ENCODE results near the gene CASP5.
"Not testable (repeated sequence)": the region's sequence is repeated elsewhere in the genome, so short reads cannot be mapped to it uniquely, and the experiment has no call there.

CASP5 gene

GRCh38 chr11:105033343-105033742 lies 10.4 kb upstream of the CASP5 start:
- DNase-seq (ENCODE audit: low spot score) = no peak

DNA sequence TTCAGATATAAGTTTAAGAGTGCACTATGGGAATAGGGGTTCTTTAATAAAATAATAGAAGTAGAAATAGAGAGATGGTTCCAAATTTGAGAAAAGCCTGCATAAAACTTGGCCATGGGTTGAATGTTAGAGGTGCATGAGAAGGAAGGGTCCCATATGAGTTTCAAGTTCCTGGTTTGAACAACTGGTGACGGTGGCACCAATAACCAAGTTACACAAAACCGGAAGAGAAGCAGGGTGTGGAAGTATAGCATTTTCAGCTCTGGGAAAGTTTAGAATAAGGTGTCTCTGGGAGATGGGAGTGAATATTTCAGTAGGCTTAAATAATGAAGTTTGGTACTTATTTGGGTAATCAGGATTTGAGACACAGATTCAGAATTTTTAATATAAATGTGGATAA lies 9.5 kb upstream of the CASP5 start:
- DNase-seq (ENCODE audit: low spot score) = no peak

GRCh38 chr11:105027678-105028077 lies 4.7 kb upstream of the CASP5 start:
- no peak for DNase-seq (ENCODE audit: low spot score)

- no peak for DNase-seq (ENCODE audit: low spot score)
Observed at GRCh38 chr11:105024394-105024793, 1.4 kb upstream of the CASP5 start.

DNA sequence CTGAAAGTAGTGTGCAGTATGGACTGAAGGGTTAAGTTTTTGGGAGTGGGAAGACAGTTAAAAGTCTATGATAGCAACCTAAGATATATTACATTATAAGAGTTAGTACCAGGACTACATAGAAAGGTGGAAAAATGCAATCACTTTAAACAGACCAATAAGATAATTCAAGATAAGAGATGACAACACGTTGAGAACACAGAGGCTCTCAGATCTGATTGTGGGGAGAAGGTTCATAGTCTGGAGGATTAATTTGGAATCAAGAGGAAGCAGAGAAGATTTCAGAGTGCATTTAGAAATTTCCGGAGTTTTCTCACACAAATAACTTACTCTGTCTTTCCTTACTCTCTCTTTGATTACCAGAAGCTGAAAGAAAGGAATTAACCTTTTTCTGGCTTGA lies 441 bp downstream of the CASP5 start:
- no peak for DNase-seq (ENCODE audit: low spot score)

GRCh38 chr11:105007463-105007862 lies 15.5 kb downstream of the CASP5 start:
- no peak for DNase-seq (ENCODE audit: low spot score)

- DNase-seq (ENCODE audit: low spot score) = no peak
Observed at GRCh38 chr11:105005451-105005845, 17.5 kb downstream of the CASP5 start.

- DNase-seq (ENCODE audit: low spot score) = no peak
Observed at GRCh38 chr11:105004021-105004420, 18.9 kb downstream of the CASP5 start.

DNA sequence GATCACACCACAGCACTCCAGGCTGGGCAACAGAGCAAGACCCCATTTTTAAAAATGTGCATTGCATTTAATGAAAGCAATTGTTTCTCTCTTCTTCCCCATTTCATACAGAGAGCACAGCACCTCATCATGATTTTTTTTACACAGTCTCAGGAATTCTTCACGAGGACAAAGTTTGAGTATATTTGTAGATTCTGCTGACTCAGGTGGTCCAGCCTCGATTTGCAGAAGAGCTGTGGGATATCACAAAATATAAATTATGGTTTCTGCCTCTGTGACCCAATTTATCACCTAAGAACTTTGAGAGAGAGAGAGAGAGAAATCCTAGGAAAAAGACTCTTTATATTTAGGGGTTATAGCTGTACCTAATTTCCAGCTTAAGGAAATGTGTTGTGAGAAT lies 19.8 kb downstream of the CASP5 start:
- no peak for DNase-seq (ENCODE audit: low spot score)

DNA sequence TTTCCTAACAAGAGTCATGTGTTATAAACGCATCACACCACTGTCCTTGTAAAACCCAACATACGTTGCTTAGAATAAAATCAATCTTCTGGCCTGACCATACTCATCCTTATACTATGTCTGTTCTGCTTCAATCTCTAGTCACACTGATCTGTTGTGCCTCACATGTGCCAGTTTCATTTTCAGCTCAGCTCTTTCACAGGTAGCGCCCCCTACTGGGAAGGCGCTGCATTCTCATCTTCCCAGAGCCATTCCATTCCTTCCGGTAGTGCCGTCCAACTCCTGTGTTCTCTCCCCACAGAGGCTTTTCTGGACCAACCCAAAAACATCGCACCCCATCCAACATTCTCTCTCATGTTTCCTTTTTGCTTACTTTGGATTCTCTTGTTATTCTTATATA lies 22.2 kb downstream of the CASP5 start:
- DNase-seq (ENCODE audit: low spot score) = peak; percentile 12

DNA sequence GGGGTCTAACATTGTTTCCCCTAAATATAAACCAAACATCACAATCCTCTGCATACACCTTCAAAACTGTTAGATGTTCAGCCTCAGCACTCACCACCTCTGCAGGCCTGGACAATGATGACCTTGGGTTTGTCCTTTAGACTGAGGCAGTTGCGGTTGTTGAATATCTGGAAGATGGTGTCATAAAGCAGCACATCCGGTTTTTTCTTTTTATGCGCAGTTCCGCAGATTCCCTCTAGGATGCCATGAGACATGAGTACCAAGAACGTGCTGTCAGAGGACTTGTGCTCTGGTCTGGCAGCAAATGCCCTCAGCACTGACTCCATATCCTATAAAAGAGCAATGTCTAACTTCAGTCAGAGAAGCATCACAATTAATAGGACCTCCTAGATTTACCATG lies 22.8 kb downstream of the CASP5 start:
- DNase-seq (ENCODE audit: low spot score) = peak; percentile 5

DNA sequence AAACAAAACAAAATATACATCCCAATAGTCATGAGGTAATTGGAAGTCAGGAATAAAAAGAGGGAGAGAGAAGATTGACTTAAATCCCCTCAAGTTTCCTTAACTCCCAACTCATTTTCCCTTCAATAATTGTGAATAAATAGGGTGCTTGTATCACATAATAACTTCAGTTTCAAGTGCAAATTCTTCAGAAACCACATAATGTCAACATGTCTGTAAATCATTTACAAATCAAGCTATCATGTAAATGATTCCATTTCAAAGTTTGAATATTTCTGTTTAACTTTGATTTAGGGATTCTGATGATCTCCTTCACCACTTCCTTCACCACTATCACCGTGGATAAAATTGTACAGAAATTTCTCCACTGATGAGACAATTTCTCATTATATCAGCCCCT lies 23.2 kb downstream of the CASP5 start:
- DNase-seq (ENCODE audit: low spot score) = no peak

DNA sequence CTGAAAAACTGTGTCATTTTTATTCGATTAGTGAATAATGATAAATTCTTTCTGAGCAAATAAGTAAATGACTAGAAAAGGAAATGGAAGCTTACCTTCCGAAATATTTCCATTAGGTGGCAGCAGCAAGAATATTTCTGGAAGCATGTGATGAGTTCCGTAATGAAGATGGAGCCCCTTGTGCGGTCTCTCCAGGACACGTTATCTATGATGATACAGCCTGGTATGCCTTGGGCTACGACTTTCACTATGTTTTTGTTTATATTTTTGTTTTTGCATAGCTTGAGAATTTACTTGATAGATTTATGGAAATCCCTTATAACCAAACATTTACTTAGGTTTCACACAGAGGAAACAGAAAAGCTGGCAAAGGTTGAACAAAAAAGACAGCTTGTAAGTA lies 25.7 kb downstream of the CASP5 start:
- DNase-seq (ENCODE audit: low spot score) = no peak

- DNase-seq (ENCODE audit: low spot score) = no peak
Observed at GRCh38 chr11:104995001-104995408, 28.0 kb downstream of the CASP5 start.

DNA sequence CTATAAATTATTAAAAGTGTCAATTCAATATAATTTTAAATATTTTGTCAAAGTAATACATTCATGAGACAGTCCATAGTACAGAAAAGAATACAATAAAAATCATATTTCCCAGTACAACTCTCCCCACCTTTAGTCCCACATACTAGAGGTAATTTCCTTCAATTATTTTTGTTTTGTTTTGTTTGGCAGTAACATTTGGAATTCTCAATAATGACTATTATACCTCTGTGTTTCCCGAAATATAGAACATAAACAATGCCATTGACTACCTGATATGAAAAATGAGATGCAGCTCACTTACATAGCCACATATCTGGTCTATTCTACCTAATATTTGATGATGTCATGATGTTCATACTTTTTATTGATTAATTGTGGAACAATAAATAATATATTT lies 30.2 kb downstream of the CASP5 start:
- no peak for DNase-seq (ENCODE audit: low spot score)

GRCh38 chr11:104991994-104992393 lies 31.0 kb downstream of the CASP5 start:
- DNase-seq (ENCODE audit: low spot score) = no peak

DNA sequence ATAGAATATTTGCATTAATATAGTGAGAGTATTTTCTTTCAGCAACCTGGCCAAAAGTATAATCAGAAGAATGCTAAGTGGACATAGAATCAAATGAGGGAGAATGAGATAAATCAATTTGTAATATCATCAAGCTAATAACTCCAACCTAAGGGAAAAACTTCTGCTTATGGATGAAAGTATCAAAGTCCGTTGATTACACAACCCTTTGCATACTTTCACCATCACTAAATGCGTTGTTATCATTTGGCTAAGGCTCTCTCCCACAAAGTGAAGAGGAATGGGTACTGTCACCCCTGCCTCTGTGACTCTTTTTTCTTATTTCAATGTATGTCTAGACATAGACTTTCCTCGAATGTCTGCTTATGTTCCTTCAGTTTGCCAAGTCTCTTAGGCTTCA lies 38.2 kb downstream of the CASP5 start:
- DNase-seq (ENCODE audit: low spot score) = no peak

DNA sequence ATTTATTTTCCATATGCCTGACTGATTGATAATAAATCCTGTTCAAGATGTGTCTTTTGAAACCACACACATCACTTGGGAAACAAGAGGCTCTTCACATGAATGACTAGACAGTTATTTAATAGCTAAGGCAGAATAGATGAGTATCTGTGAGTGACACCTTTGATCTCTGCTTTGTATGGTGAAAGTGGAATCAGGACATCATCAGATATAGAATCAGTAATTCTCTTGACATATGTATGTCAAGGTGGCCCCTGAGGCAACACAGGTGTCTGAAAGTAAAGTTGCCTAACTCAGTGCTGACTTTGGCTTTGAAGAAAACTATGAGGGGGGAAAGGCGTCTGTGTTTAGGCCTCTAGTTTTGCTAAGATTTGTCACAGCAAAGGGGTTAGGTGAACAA lies 43.1 kb downstream of the CASP5 start:
- DNase-seq (ENCODE audit: low spot score) = no peak

DNA sequence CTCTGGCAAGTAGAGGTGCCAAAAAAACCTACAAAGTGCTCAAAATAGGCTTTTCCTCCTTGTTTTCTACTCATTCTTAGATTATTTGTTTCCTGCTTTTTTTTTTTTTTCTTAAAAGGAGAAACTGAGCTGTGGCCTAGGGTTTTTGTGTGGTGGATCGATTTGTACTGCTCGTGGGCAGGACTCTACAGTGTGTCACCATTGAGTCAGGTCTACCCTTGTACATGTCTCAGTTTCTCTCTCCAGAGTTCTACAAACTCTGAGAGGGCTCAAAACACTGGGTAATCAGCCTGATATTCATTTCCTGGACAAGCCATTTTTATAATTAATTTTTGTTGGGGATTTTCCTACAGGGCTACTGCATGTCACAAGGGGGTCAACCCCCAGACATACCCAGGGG lies 49.4 kb downstream of the CASP5 start:
- no peak for DNase-seq (ENCODE audit: low spot score)

GRCh38 chr11:104972924-104973323 lies 50.0 kb downstream of the CASP5 start:
- DNase-seq (ENCODE audit: low spot score) = not testable (repeated sequence)

- no peak for DNase-seq (ENCODE audit: low spot score)
Observed at GRCh38 chr11:104970756-104971155, 52.2 kb downstream of the CASP5 start.

DNA sequence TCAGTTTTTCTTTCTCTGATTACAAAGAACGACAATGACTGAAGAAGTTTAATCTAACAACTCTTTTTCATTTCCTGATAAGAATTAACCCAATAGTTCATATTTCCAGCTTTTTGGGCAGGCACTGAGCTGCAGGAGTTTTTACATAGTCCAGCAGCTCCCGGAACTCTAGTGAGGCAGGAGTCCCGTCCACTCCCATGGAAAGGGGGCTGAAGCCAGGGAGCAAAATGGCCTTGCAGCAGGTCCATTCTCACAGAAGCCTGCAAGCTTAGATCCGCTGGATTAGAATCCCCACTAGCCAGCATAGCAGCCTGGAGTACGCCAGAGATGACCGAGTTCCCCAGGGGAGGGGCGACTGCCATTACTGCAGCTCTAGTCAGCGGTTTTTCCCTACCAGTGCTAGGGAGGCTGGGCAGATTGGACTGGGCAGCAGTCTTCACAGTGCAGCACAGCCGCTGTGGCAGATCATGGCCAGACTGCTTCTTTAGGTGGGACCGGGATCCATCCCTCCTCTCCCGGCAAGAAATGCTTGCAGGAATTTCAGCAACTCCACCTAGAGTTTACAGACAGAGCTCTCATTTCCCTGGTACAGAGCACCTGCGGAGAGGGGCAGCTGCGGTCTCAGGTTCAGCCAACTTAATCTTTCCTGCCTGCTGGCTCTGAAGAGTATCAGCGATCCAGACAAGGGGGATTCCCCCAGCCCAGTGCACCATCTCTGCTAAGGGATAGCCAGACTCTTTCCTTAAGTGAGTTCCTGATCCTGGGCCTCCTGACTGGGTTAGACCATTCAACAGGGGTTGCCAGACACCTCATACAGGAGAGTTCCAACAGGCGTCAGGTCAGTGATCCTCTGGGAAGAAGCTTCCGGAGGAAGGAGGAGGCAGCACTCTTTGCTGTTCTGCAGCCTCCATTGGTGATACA lies 53.9 kb downstream of the CASP5 start:
- DNase-seq (ENCODE audit: low spot score) = no peak

GRCh38 chr11:104968355-104968855 lies 54.6 kb downstream of the CASP5 start, which contains the start of gene CASP4:
CASP4 (minus strand) TSS chr11:104968574; CDS start chr11:104968525, 49 bp downstream.
- DNase-seq (ENCODE audit: low spot score) = no peak

Data from cerebellar cortex (tissue), 1 donor.